Right renal pelvis (tissue), 4 donors: ENCODE data around the gene VTI1A. TPM values are rescaled to one million over a fixed set of nuclear protein-coding genes. Genes with fewer than 3 reads are reported as not detected.
"Not testable (repeated sequence)": the region's sequence is repeated elsewhere in the genome, so short reads cannot be mapped to it uniquely, and the experiment has no call there.

Experiments
- DNase-seq, 4 donors: peaks; one replicate each; pipeline ENCODE4 v3.0.0-alpha.2; 2013; ENCODE audit warnings: low read depth in 4 of 4, low spot score in 3 of 4, missing footprints in 1 of 4
- polyA plus RNA-seq, 4 donors: library from polyadenylated mRNA; unstranded; fragments of 120-200 nt; gene quantifications; one replicate each; pipeline ENCODE4 v1.2.1, GENCODE V29; 2013; ENCODE audit not compliant: insufficient read length in 4 of 4

VTI1A gene
- polyA plus RNA-seq, 4 donors, result 19.4 to 20.9 (median 20.7) TPM

- not testable (repeated sequence) for DNase-seq
Observed at GRCh38 chr10:112499985-112500384, 53.0 kb downstream of the VTI1A start.

GRCh38 chr10:112502536-112502935 is 55.5 kb downstream of the VTI1A start:
- no peak for DNase-seq

GRCh38 chr10:112503643-112504042 is 56.6 kb downstream of the VTI1A start:
- no peak for DNase-seq

GRCh38 chr10:112507046-112507445 is 60.0 kb downstream of the VTI1A start:
- DNase-seq, result no peak

- DNase-seq, result no peak
Observed at GRCh38 chr10:112507988-112508387, 61.0 kb downstream of the VTI1A start.

GRCh38 chr10:112509558-112510291 is 62.7 kb downstream of the VTI1A start:
- DNase-seq, result no peak

- no peak for DNase-seq
Observed at GRCh38 chr10:112510384-112510783, 63.4 kb downstream of the VTI1A start.

- DNase-seq, result no peak
Observed at GRCh38 chr10:112512294-112512693, 65.3 kb downstream of the VTI1A start.

GRCh38 chr10:112515126-112515525 is 68.1 kb downstream of the VTI1A start:
- DNase-seq, result no peak

GRCh38 chr10:112515852-112516251 is 68.8 kb downstream of the VTI1A start:
- DNase-seq, result no peak

- DNase-seq, result no peak
Observed at GRCh38 chr10:112517451-112517862, 70.4 kb downstream of the VTI1A start.

GRCh38 chr10:112519133-112519761 is 72.2 kb downstream of the VTI1A start:
- no peak for DNase-seq

- no peak for DNase-seq
Observed at GRCh38 chr10:112520914-112521313, 73.9 kb downstream of the VTI1A start.

- no peak for DNase-seq
Observed at GRCh38 chr10:112524641-112525040, 77.6 kb downstream of the VTI1A start.

GRCh38 chr10:112525200-112525599 is 78.2 kb downstream of the VTI1A start:
- no peak for DNase-seq

- DNase-seq, result no peak
Observed at GRCh38 chr10:112526139-112526538, 79.1 kb downstream of the VTI1A start.

GRCh38 chr10:112526906-112527305 is 79.9 kb downstream of the VTI1A start:
- DNase-seq, result no peak

- DNase-seq, result no peak
Observed at GRCh38 chr10:112528235-112528634, 81.2 kb downstream of the VTI1A start.

- no peak for DNase-seq
Observed at GRCh38 chr10:112531421-112531820, 84.4 kb downstream of the VTI1A start.

- DNase-seq, result no peak
Observed at GRCh38 chr10:112532189-112532588, 85.2 kb downstream of the VTI1A start.

- DNase-seq, result no peak
Observed at GRCh38 chr10:112532956-112533355, 85.9 kb downstream of the VTI1A start.

GRCh38 chr10:112533916-112534315 is 86.9 kb downstream of the VTI1A start:
- DNase-seq, result no peak
